ENCODE measurements around the gene HPSE.

The HPSE gene

GRCh38 chr4:83369831-83370639 is 35.4 kb upstream of the HPSE start:
- Histone ChIP-seq H3K18ac (ENCODE audit: low read length) (no peak overlapping the region), H2AFZ (ENCODE audit: low read length) (no peak overlapping the region), H2BK5ac (ENCODE audit: low read length) (no peak overlapping the region), H4K8ac (ENCODE audit: low read depth, low read length) (no peak overlapping the region), H3K4ac (ENCODE audit: low read length) (no peak overlapping the region), H3K9me3 (replicated peaks in 1 of 2; ENCODE audit: control insufficient read depth in 2 of 2, insufficient read depth in 1 of 2, low read depth in 1 of 2, low read length in 2 of 2) (peaks cover 0 to 2% of the 10 kb centered on the region in 2 donors), H3K4me3 (ENCODE audit: low read length in 2 of 2) (no peak overlapping the region), H2BK120ac (ENCODE audit: low read depth, low read length) (no peak overlapping the region), H3K9ac (ENCODE audit: low read depth, low read length, poor library complexity) (no peak overlapping the region), H2BK15ac (ENCODE audit: low read length) (no peak overlapping the region), H3K4me1 (ENCODE audit: control insufficient read depth in 2 of 2, insufficient read depth in 1 of 2, low read depth in 1 of 2, low read length in 2 of 2) (peaks cover 0 to 1% of the 10 kb centered on the region in 2 donors), H3K23ac (ENCODE audit: low read depth, low read length, poor library complexity) (no peak overlapping the region), H2BK12ac (ENCODE audit: low read length) (no peak overlapping the region), H3K27me3 (ENCODE audit: control insufficient read depth in 3 of 3, insufficient read depth in 3 of 3, low read depth in 1 of 3, low read length in 3 of 3) (peaks cover 0 to 3% (median 0%) of the 10 kb centered on the region in 3 experiments), H3K27ac (replicated peaks; ENCODE audit: low read length) (no peak overlapping the region), H4K91ac (ENCODE audit: low read depth, low read length, poor library complexity) (no peak overlapping the region), H2AK5ac (ENCODE audit: low read depth, low read length) (no peak overlapping the region), H3K14ac (ENCODE audit: low read length) (no peak overlapping the region), H3K79me1 (ENCODE audit: low read depth, low read length) (no peaks in the 10 kb centered on the region), H3K36me3 (replicated peaks in 1 of 2; ENCODE audit: control insufficient read depth in 2 of 2, insufficient read depth in 2 of 2, low read length in 2 of 2) (no peaks in the 10 kb centered on the region), H3K4me2 (ENCODE audit: insufficient read depth, low read length, poor library complexity, severe bottlenecking) (no peak overlapping the region)
- WGBS, 2 donors (ENCODE audit: extremely low coverage in 2 of 2, insufficient read length in 2 of 2, insufficient replicate concordance in 1 of 2) = no CpG with 5 or more reads among the region's 4 CpGs
- DNase-seq (ENCODE audit: low spot score) = no peak

GRCh38 chr4:83364312-83364711 is 29.7 kb upstream of the HPSE start:
- no peaks in the 10 kb centered on the region for H3K79me1 ChIP-seq (ENCODE audit: low read depth, low read length)
- no peak overlapping the region for H2BK12ac ChIP-seq (ENCODE audit: low read length)
- peaks cover 0 to 3% (median 0%) of the 10 kb centered on the region in 3 experiments for H3K27me3 ChIP-seq (ENCODE audit: control insufficient read depth in 3 of 3, insufficient read depth in 3 of 3, low read depth in 1 of 3, low read length in 3 of 3)
- peak overlapping the region; percentile 32 for H3K18ac ChIP-seq (ENCODE audit: low read length)
- no peak overlapping the region for H3K4ac ChIP-seq (ENCODE audit: low read length)
- no peak overlapping the region for H2BK120ac ChIP-seq (ENCODE audit: low read depth, low read length)
- no peak overlapping the region for H3K14ac ChIP-seq (ENCODE audit: low read length)
- no peak overlapping the region for H2AK5ac ChIP-seq (ENCODE audit: low read depth, low read length)
- H3K4me2 ChIP-seq (ENCODE audit: insufficient read depth, low read length, poor library complexity, severe bottlenecking) = no peak overlapping the region
- H3K4me1 ChIP-seq (ENCODE audit: control insufficient read depth in 2 of 2, insufficient read depth in 1 of 2, low read depth in 1 of 2, low read length in 2 of 2) = peaks cover 2 to 4% of the 10 kb centered on the region in 2 donors
- no peak overlapping the region for H4K8ac ChIP-seq (ENCODE audit: low read depth, low read length)
- H3K36me3 ChIP-seq (replicated peaks in 1 of 2; ENCODE audit: control insufficient read depth in 2 of 2, insufficient read depth in 2 of 2, low read length in 2 of 2) = no peaks in the 10 kb centered on the region
- no peak overlapping the region for H2AFZ ChIP-seq (ENCODE audit: low read length)
- WGBS, 2 donors (ENCODE audit: extremely low coverage in 2 of 2, insufficient read length in 2 of 2, insufficient replicate concordance in 1 of 2) = no CpG with 5 or more reads among the region's 3 CpGs
- H3K9ac ChIP-seq (ENCODE audit: low read depth, low read length, poor library complexity) = no peak overlapping the region
- peaks cover 0 to 2% of the 10 kb centered on the region in 2 donors for H3K9me3 ChIP-seq (replicated peaks in 1 of 2; ENCODE audit: control insufficient read depth in 2 of 2, insufficient read depth in 1 of 2, low read depth in 1 of 2, low read length in 2 of 2)
- H3K4me3 ChIP-seq (ENCODE audit: low read length in 2 of 2) = no peak overlapping the region
- H3K23ac ChIP-seq (ENCODE audit: low read depth, low read length, poor library complexity) = no peak overlapping the region
- no peak overlapping the region for H4K91ac ChIP-seq (ENCODE audit: low read depth, low read length, poor library complexity)
- no peak for DNase-seq (ENCODE audit: low spot score)
- no peak overlapping the region for H2BK5ac ChIP-seq (ENCODE audit: low read length)
- no peak overlapping the region for H2BK15ac ChIP-seq (ENCODE audit: low read length)
- H3K27ac ChIP-seq (replicated peaks; ENCODE audit: low read length) = no peak overlapping the region

- no peak overlapping the region for H3K18ac ChIP-seq (ENCODE audit: low read length)
- no peak overlapping the region for H3K14ac ChIP-seq (ENCODE audit: low read length)
- no peak for DNase-seq (ENCODE audit: low spot score)
- H2AK5ac ChIP-seq (ENCODE audit: low read depth, low read length) = no peak overlapping the region
- no peaks in the 10 kb centered on the region for H3K36me3 ChIP-seq (replicated peaks in 1 of 2; ENCODE audit: control insufficient read depth in 2 of 2, insufficient read depth in 2 of 2, low read length in 2 of 2)
- H2BK120ac ChIP-seq (ENCODE audit: low read depth, low read length) = no peak overlapping the region
- no peak overlapping the region for H2BK5ac ChIP-seq (ENCODE audit: low read length)
- peak overlapping the region; percentile 68 for H2AFZ ChIP-seq (ENCODE audit: low read length)
- H3K79me1 ChIP-seq (ENCODE audit: low read depth, low read length) = no peaks in the 10 kb centered on the region
- H2BK15ac ChIP-seq (ENCODE audit: low read length) = no peak overlapping the region
- peaks cover 2 to 4% of the 10 kb centered on the region in 2 donors for H3K4me1 ChIP-seq (ENCODE audit: control insufficient read depth in 2 of 2, insufficient read depth in 1 of 2, low read depth in 1 of 2, low read length in 2 of 2)
- H4K91ac ChIP-seq (ENCODE audit: low read depth, low read length, poor library complexity) = no peak overlapping the region
- H3K4me2 ChIP-seq (ENCODE audit: insufficient read depth, low read length, poor library complexity, severe bottlenecking) = no peak overlapping the region
- no peak overlapping the region for H3K4me3 ChIP-seq (ENCODE audit: low read length in 2 of 2)
- H3K27ac ChIP-seq (replicated peaks; ENCODE audit: low read length) = no peak overlapping the region
- no peak overlapping the region for H2BK12ac ChIP-seq (ENCODE audit: low read length)
- no peak overlapping the region for H4K8ac ChIP-seq (ENCODE audit: low read depth, low read length)
- peaks cover 0 to 2% of the 10 kb centered on the region in 2 donors for H3K9me3 ChIP-seq (replicated peaks in 1 of 2; ENCODE audit: control insufficient read depth in 2 of 2, insufficient read depth in 1 of 2, low read depth in 1 of 2, low read length in 2 of 2)
- no CpG with 5 or more reads among the region's 9 CpGs for WGBS, 2 donors (ENCODE audit: extremely low coverage in 2 of 2, insufficient read length in 2 of 2, insufficient replicate concordance in 1 of 2)
- no peak overlapping the region for H3K4ac ChIP-seq (ENCODE audit: low read length)
- H3K23ac ChIP-seq (ENCODE audit: low read depth, low read length, poor library complexity) = no peak overlapping the region
- H3K27me3 ChIP-seq (ENCODE audit: control insufficient read depth in 3 of 3, insufficient read depth in 3 of 3, low read depth in 1 of 3, low read length in 3 of 3) = peaks cover 0 to 3% (median 0%) of the 10 kb centered on the region in 3 experiments
- H3K9ac ChIP-seq (ENCODE audit: low read depth, low read length, poor library complexity) = no peak overlapping the region
Observed at GRCh38 chr4:83362492-83363329, 28.1 kb upstream of the HPSE start.

Measured in neuronal stem cell (in vitro differentiated cells).